ENCODE results near the gene EP400. TPM values are rescaled to one million over a fixed set of nuclear protein-coding genes. Genes with fewer than 3 reads are reported as not detected.
"Not testable (repeated sequence)": the region's sequence is repeated elsewhere in the genome, so short reads cannot be mapped to it uniquely, and the experiment has no call there.

Gene EP400
- total RNA-seq, 1 donor: 14.5 TPM

DNA sequence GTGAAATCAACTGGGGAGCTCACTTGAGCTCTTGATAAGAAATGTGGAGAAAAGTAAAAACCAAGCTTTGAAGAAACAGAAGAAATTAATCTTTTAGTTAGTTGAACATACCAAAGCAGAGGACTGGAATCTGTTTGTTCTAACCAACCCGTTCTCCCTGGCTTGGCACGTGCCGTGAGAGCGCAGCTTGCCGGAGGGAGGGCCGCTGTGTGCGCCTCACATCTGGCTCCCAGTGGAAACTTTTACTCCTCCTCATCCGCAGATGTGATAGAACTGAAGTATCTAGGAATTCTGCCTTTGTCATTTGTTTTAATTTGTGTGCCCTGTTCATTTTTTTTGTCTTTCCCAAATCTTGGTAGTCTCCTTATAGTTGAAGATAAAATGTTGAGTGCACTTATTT is 129.5 kb downstream of the EP400 start:
- TF ChIP-seq, protein P1, sequence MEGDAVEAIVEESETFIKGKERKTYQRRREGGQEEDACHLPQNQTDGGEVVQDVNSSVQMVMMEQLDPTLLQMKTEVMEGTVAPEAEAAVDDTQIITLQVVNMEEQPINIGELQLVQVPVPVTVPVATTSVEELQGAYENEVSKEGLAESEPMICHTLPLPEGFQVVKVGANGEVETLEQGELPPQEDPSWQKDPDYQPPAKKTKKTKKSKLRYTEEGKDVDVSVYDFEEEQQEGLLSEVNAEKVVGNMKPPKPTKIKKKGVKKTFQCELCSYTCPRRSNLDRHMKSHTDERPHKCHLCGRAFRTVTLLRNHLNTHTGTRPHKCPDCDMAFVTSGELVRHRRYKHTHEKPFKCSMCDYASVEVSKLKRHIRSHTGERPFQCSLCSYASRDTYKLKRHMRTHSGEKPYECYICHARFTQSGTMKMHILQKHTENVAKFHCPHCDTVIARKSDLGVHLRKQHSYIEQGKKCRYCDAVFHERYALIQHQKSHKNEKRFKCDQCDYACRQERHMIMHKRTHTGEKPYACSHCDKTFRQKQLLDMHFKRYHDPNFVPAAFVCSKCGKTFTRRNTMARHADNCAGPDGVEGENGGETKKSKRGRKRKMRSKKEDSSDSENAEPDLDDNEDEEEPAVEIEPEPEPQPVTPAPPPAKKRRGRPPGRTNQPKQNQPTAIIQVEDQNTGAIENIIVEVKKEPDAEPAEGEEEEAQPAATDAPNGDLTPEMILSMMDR (IDR thresholded peaks at IDR 0.05; ENCODE audit: extremely low read depth, low read depth, low read length): no peak
- Histone ChIP-seq H3K4me2 (ENCODE audit: insufficient read depth, low read length) (no peak overlapping the region), H3K79me2 (ENCODE audit: insufficient read depth, low read length) (peaks cover under 1% of the 10 kb centered on the region), H3K9me3 (ENCODE audit: low read depth, low read length) (no peaks in the 10 kb centered on the region), H3K27ac (ENCODE audit: low read depth, low read length) (no peak overlapping the region), H3K4me3 (ENCODE audit: insufficient read depth, low read length) (no peak overlapping the region), H3K4me1 (ENCODE audit: insufficient read depth, low read length) (peaks cover 15% of the 10 kb centered on the region), H3K36me3 (ENCODE audit: insufficient read depth, low read length) (peaks cover 39% of the 10 kb centered on the region), H2AFZ (ENCODE audit: low read length) (no peak overlapping the region), H3K27me3 (ENCODE audit: insufficient read depth, low read length) (no peaks in the 10 kb centered on the region), H4K20me1 (ENCODE audit: insufficient read depth, low read length) (peaks cover 3% of the 10 kb centered on the region)
- DNase-seq (ENCODE audit: insufficient read length, low spot score, missing footprints): no peak

- Histone ChIP-seq H3K27me3 (ENCODE audit: insufficient read depth, low read length) (no peaks in the 10 kb centered on the region), H2AFZ (ENCODE audit: low read length) (no peak overlapping the region), H4K20me1 (ENCODE audit: insufficient read depth, low read length) (peaks cover 3% of the 10 kb centered on the region), H3K4me2 (ENCODE audit: insufficient read depth, low read length) (no peak overlapping the region), H3K27ac (ENCODE audit: low read depth, low read length) (no peak overlapping the region), H3K9me3 (ENCODE audit: low read depth, low read length) (no peaks in the 10 kb centered on the region), H3K36me3 (ENCODE audit: insufficient read depth, low read length) (peaks cover 36% of the 10 kb centered on the region), H3K4me1 (ENCODE audit: insufficient read depth, low read length) (peaks cover 15% of the 10 kb centered on the region), H3K4me3 (ENCODE audit: insufficient read depth, low read length) (no peak overlapping the region), H3K79me2 (ENCODE audit: insufficient read depth, low read length) (peaks cover 5% of the 10 kb centered on the region)
- no peak for DNase-seq (ENCODE audit: insufficient read length, low spot score, missing footprints)
- TF ChIP-seq, protein P1 (IDR thresholded peaks at IDR 0.05; ENCODE audit: extremely low read depth, low read depth, low read length): no peak
These were observed 130.0 kb downstream of the EP400 start for GRCh38 chr12:132079695-132080094.

- not testable (repeated sequence) for H4K20me1 ChIP-seq (ENCODE audit: insufficient read depth, low read length); H3K9me3 ChIP-seq (ENCODE audit: low read depth, low read length); H3K27me3 ChIP-seq (ENCODE audit: insufficient read depth, low read length); H3K4me3 ChIP-seq (ENCODE audit: insufficient read depth, low read length); H2AFZ ChIP-seq (ENCODE audit: low read length); DNase-seq (ENCODE audit: insufficient read length, low spot score, missing footprints); H3K4me2 ChIP-seq (ENCODE audit: insufficient read depth, low read length); H3K27ac ChIP-seq (ENCODE audit: low read depth, low read length)
- Histone ChIP-seq H3K79me2 (ENCODE audit: insufficient read depth, low read length) (peaks cover 13% of the 10 kb centered on the region), H3K4me1 (ENCODE audit: insufficient read depth, low read length) (peaks cover 21% of the 10 kb centered on the region), H3K36me3 (ENCODE audit: insufficient read depth, low read length) (peaks cover 28% of the 10 kb centered on the region)
These were observed 130.8 kb downstream of the EP400 start for GRCh38 chr12:132080515-132080914.

DNA sequence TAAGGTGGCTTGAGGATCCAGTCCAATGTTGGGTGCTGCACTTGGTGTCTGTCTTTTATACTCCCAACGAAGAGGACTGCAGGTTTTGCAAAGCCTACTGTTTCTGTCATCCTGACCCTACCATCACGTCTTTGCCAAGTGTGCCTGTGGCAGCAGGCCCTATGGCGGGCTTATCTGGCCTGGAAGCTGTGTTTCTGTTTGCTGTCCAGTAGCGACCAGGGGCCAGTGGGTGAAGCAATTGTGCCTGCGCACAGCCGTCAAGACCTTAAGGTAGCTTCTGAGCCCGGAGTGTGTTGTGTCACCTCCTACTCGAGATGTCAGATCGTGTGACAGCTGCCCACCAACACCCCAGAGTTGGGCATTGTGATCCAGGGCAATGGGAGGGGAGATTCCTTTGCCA is 131.7 kb downstream of the EP400 start:
- Histone ChIP-seq H3K4me2 (ENCODE audit: insufficient read depth, low read length) (no peak overlapping the region), H3K4me3 (ENCODE audit: insufficient read depth, low read length) (no peak overlapping the region), H3K4me1 (ENCODE audit: insufficient read depth, low read length) (peaks cover 21% of the 10 kb centered on the region), H2AFZ (ENCODE audit: low read length) (no peak overlapping the region), H3K9me3 (ENCODE audit: low read depth, low read length) (no peaks in the 10 kb centered on the region), H3K36me3 (ENCODE audit: insufficient read depth, low read length) (peaks cover 20% of the 10 kb centered on the region), H3K27ac (ENCODE audit: low read depth, low read length) (no peak overlapping the region), H3K27me3 (ENCODE audit: insufficient read depth, low read length) (no peaks in the 10 kb centered on the region), H3K79me2 (ENCODE audit: insufficient read depth, low read length) (peaks cover 19% of the 10 kb centered on the region), H4K20me1 (ENCODE audit: insufficient read depth, low read length) (peaks cover 9% of the 10 kb centered on the region)
- TF ChIP-seq, protein P1 (IDR thresholded peaks at IDR 0.05; ENCODE audit: extremely low read depth, low read depth, low read length): no peak
- no peak for DNase-seq (ENCODE audit: insufficient read length, low spot score, missing footprints)
